Measurements from ENCODE around the gene TTC28.

The TTC28 gene

GRCh38 chr22:27933186-27933983, 746.3 kb downstream of the TTC28 start:
- no peak overlapping the region for H3K9ac ChIP-seq (ENCODE audit: low read length)
- no peak overlapping the region for H3K4me3 ChIP-seq (ENCODE audit: low read depth in 1 of 2, low read length in 2 of 2)
- H3K27ac ChIP-seq (ENCODE audit: low read depth, low read length): no peak overlapping the region
- no peaks in the 10 kb centered on the region for H3K27me3 ChIP-seq (ENCODE audit: control insufficient read depth in 1 of 2, insufficient read depth in 2 of 2, low read length in 2 of 2)
- H3K4me1 ChIP-seq (ENCODE audit: insufficient read depth, low read length): no peaks in the 10 kb centered on the region
- H3K36me3 ChIP-seq (ENCODE audit: insufficient read depth, low read length): no peaks in the 10 kb centered on the region
- no peaks in the 10 kb centered on the region for H3K9me3 ChIP-seq (ENCODE audit: low read length)

DNA sequence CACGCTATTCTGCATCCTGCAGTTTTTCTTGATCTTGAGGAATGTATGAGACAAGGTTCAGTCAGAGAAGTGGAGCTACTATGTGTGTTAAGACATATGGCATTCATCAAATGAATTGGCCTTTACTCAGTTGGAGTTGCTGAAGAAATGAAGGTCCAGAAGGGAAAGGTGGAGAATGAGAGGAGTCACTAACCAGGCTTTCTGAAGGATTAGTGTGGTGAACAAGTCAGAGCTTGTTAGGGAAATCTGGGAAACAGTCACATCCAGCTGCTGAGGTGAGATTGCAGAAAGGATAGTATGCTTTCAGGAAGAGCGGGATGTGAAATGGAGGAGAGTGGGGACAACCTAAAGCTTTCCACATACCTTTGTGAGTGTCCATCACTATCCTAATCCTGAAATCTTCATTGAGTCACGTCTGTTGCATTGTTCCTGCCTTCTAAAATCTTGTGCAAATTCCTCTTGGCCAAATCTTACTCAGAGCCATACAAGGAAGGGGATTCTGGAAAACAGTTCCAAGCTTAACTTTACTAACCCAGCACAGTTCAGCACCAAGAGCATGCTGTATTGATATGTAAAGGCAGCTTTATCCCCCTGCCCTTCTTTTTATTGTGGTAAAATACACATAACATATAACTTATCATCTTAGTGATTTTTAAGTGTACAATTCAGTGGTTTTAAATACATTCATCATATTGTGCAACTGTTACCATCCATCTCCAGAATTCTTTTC, 749.1 kb downstream of the TTC28 start:
- H3K27ac ChIP-seq (ENCODE audit: low read depth, low read length): no peak overlapping the region
- H3K9ac ChIP-seq (ENCODE audit: low read length): no peak overlapping the region
- no peaks in the 10 kb centered on the region for H3K4me1 ChIP-seq (ENCODE audit: insufficient read depth, low read length)
- no peak overlapping the region for H3K4me3 ChIP-seq (ENCODE audit: low read depth in 1 of 2, low read length in 2 of 2)
- no peaks in the 10 kb centered on the region for H3K36me3 ChIP-seq (ENCODE audit: insufficient read depth, low read length)
- no peaks in the 10 kb centered on the region for H3K9me3 ChIP-seq (ENCODE audit: low read length)
- no peaks in the 10 kb centered on the region for H3K27me3 ChIP-seq (ENCODE audit: control insufficient read depth in 1 of 2, insufficient read depth in 2 of 2, low read length in 2 of 2)

Measured in muscle layer of colon (tissue), 2 donors.